HCT116 (cell line): ENCODE measurements around the gene CFAP53. TPM values are rescaled to one million over a fixed set of nuclear protein-coding genes. Genes with fewer than 3 reads are reported as not detected.

Experiments used
- ATAC-seq: fragments of 200-7000 bp; cut with Tn5 transposase; 2 replicates; pipeline ENCODE4 v1.9.1; 2020; ENCODE audit warnings: mild to moderate bottlenecking, moderate library complexity
- BruUV-seq: library from RNA; stranded (reverse); fragments of 400-500 nt; replicated peaks from 2 replicates; lab custom pipeline; 2021; lab: Mats Ljungman, UMichigan
- CTCF ChIA-PET: fragments of 300-600 bp; sonication (Branson Sonifier 250); formaldehyde crosslinking; loops from one replicate; lab custom pipeline; 2021; ENCODE audit warnings: antibody characterized with exemption; lab: Charles Lee
- POLR2A ChIA-PET: fragments of 300-600, 350-600 bp; sonication (Branson Sonifier 250); formaldehyde crosslinking; loops from one replicate; lab custom pipeline; 2021; ENCODE audit warnings: antibody characterized with exemption; lab: Charles Lee
- RAD21 ChIA-PET, 2 experiments: fragments of 300-600 bp; sonication (Branson Sonifier 250); formaldehyde crosslinking; loops; one replicate each; lab custom pipeline; 2023; ENCODE audit warnings: low total read pairs in 2 of 2; ENCODE audit not compliant: uncharacterized antibody in 2 of 2, unreplicated experiment in 2 of 2, low non-redundant PET in 1 of 2; lab: Charles Lee
- DNase-seq: peaks from one replicate; pipeline ENCODE4 v3.0.0-alpha.2; 2010; ENCODE audit warnings: low read depth, low spot score
- H2AFZ ChIP-seq: fragments of 200-600 bp; shearing (Covaris generic), sonication (generic); 2 replicates; pipeline ENCODE4 v1.6.1; 2017; ENCODE audit warnings: low read depth, mixed run types, mixed read lengths, antibody characterized with exemption, low read length; ENCODE audit not compliant: poor library complexity, severe bottlenecking
- H3K27ac ChIP-seq: 2 replicates; pipeline ENCODE4 v1.5.1; 2012; ENCODE audit warnings: low read depth, low read length
- H3K27me3 ChIP-seq: fragments of 200-600 bp; sonication (generic); 2 replicates; pipeline ENCODE4 v1.6.1; 2016; ENCODE audit warnings: mixed run types, low read length, mixed read lengths; ENCODE audit not compliant: insufficient read depth
- H3K36me3 ChIP-seq, 2 experiments: fragments of 200-500 bp in 1 of 2; fragments of 200-600 bp in 1 of 2; sonication (Bioruptor generic) in 1 of 2; sonication (generic) in 1 of 2; 2 replicates each; pipeline versions ENCODE4 v1.5.1 to v1.6.1; 2014 to 2016; ENCODE audit warnings: low read length in 2 of 2, inconsistent platforms in 1 of 2, mixed read lengths in 1 of 2, mixed run types in 1 of 2; ENCODE audit not compliant: insufficient read depth in 2 of 2, control insufficient read depth in 1 of 2
- H3K4me1 ChIP-seq, 2 experiments: fragments of 200-600 bp in 1 of 2; sonication (generic) in 1 of 2; 2 replicates each; pipeline versions ENCODE4 v1.5.1 to v1.6.1; 2012 to 2017; ENCODE audit warnings: low read length in 2 of 2, inconsistent platforms in 1 of 2, mild to moderate bottlenecking in 1 of 2, mixed read lengths in 1 of 2, mixed run types in 1 of 2, moderate library complexity in 1 of 2; ENCODE audit not compliant: insufficient read depth in 2 of 2, control insufficient read depth in 1 of 2
- H3K4me2 ChIP-seq: fragments of 200-600 bp; sonication (generic); 2 replicates; pipeline ENCODE4 v1.6.1; 2017; ENCODE audit warnings: mixed run types, low read length, mixed read lengths
- H3K4me3 ChIP-seq, 2 experiments: fragments of 200-600 bp in 1 of 2; sonication (generic) in 1 of 2; replicated peaks in 1 of 2; 2 replicates each; pipeline ENCODE4 v1.5.1; 2011 to 2016; ENCODE audit warnings: low read length in 2 of 2, control low read depth in 1 of 2, low read depth in 1 of 2, mild to moderate bottlenecking in 1 of 2, mixed read lengths in 1 of 2, mixed run types in 1 of 2
- H3K79me2 ChIP-seq: fragments of 200-600 bp; sonication (generic); 2 replicates; pipeline ENCODE4 v1.6.1; 2017; ENCODE audit warnings: mild to moderate bottlenecking, mixed run types, low read length, moderate library complexity, mixed read lengths; ENCODE audit not compliant: insufficient read depth
- H3K9ac ChIP-seq: fragments of 200-600 bp; sonication (generic); 2 replicates; pipeline ENCODE4 v1.6.1; 2016; ENCODE audit warnings: low read length, mixed read lengths
- H3K9me2 ChIP-seq: fragments of 200-600 bp; sonication (generic), shearing (Covaris generic); 2 replicates; pipeline ENCODE4 v1.6.1; 2017; ENCODE audit warnings: mixed run types, mild to moderate bottlenecking, moderate library complexity; ENCODE audit not compliant: insufficient read depth
- H3K9me3 ChIP-seq, 2 experiments: fragments of 200-500 bp in 1 of 2; fragments of 200-600 bp in 1 of 2; sonication (Bioruptor generic) in 1 of 2; sonication (generic) in 1 of 2; 2 replicates each; pipeline ENCODE4 v1.6.1; 2014 to 2017; ENCODE audit warnings: low read length in 2 of 2, mixed read lengths in 2 of 2, inconsistent platforms in 1 of 2, low read depth in 1 of 2, mild to moderate bottlenecking in 1 of 2, mixed run types in 1 of 2, moderate library complexity in 1 of 2; ENCODE audit not compliant: control insufficient read depth in 1 of 2, insufficient read depth in 1 of 2
- H4K20me1 ChIP-seq: fragments of 200-600 bp; sonication (generic), shearing (Covaris generic); 2 replicates; pipeline ENCODE4 v1.6.1; 2017; ENCODE audit warnings: mixed run types, mild to moderate bottlenecking, moderate library complexity; ENCODE audit not compliant: insufficient read depth
- CBX3 ChIP-seq: IDR thresholded peaks from 2 replicates; pipeline ENCODE4 v1.6.1; 2012; ENCODE audit warnings: low read depth
- CEBPB ChIP-seq: IDR thresholded peaks from 2 replicates; pipeline ENCODE4 v1.6.1; 2012; ENCODE audit warnings: low read depth
- ELF1 ChIP-seq: IDR thresholded peaks from 2 replicates; pipeline ENCODE4 v1.6.1; 2012; ENCODE audit warnings: low read depth, borderline replicate concordance
- FOSL1 ChIP-seq: IDR thresholded peaks from 2 replicates; pipeline ENCODE4 v1.6.1; 2012; ENCODE audit warnings: low read depth
- JUND ChIP-seq: IDR thresholded peaks from 2 replicates; pipeline ENCODE4 v1.6.1; 2012
- POLR2A ChIP-seq: IDR thresholded peaks from 2 replicates; pipeline ENCODE4 v1.7.0; 2011; ENCODE audit warnings: borderline replicate concordance; ENCODE audit not compliant: insufficient read depth, insufficient read length; ENCODE audit errors: extremely low read depth
- POLR2AphosphoS5 ChIP-seq: IDR thresholded peaks from 2 replicates; pipeline ENCODE4 v1.6.1; 2011; ENCODE audit warnings: mild to moderate bottlenecking, low read depth, low read length, moderate library complexity
- RAD21 ChIP-seq: IDR thresholded peaks from 2 replicates; pipeline ENCODE4 v1.6.1; 2012; ENCODE audit warnings: low read depth, mild to moderate bottlenecking
- SP1 ChIP-seq: IDR thresholded peaks from 2 replicates; pipeline ENCODE4 v1.6.1; 2012; ENCODE audit warnings: low read depth
- SRF ChIP-seq: IDR thresholded peaks from 2 replicates; pipeline ENCODE4 v1.6.1; 2012; ENCODE audit warnings: low read depth
- TCF7L2 ChIP-seq: IDR thresholded peaks from 2 replicates; pipeline ENCODE4 v1.7.0; 2011; ENCODE audit warnings: borderline replicate concordance, inconsistent platforms; ENCODE audit not compliant: insufficient read depth, insufficient read length; ENCODE audit errors: extremely low read depth
- ZNF274 ChIP-seq: fragments of 200-500 bp; sonication (Bioruptor generic); IDR thresholded peaks from 2 replicates; pipeline ENCODE4 v1.6.1; 2014; ENCODE audit warnings: mild to moderate bottlenecking, low read depth, low read length, inconsistent platforms
- intact Hi-C: fragments of 100-400 bp; cut with micrococcal nuclease; formaldehyde crosslinking; loops from 2 replicates; pipeline ENCODE4 v1.10.0; 2022
- total RNA-seq: library from RNA; stranded (reverse); gene quantifications from one replicate; pipeline ENCODE4 v1.2.1, GENCODE V29; 2021; ENCODE audit not compliant: unreplicated experiment
- TF ChIP-seq, protein P1 (sequence below): IDR thresholded peaks from 2 replicates; pipeline ENCODE4 v1.6.1; 2012
- TF ChIP-seq, protein P2 (sequence below): IDR thresholded peaks from 2 replicates; pipeline ENCODE4 v1.6.1; 2012; ENCODE audit warnings: low read depth
- TF ChIP-seq, protein P3 (sequence below), 3 experiments: fragments of 200-600 bp in 1 of 3; sonication (generic) in 1 of 3; IDR thresholded peaks in 2 of 3; conservative IDR thresholded peaks in 1 of 3; 2 replicates each; pipeline ENCODE4 v1.5.1; 2012 to 2017; ENCODE audit warnings: low read depth in 2 of 3, low read length in 2 of 3, antibody characterized with exemption in 1 of 3, borderline replicate concordance in 1 of 3, control low read depth in 1 of 3, mild to moderate bottlenecking in 1 of 3, mixed read lengths in 1 of 3, mixed run types in 1 of 3, moderate library complexity in 1 of 3; ENCODE audit not compliant: insufficient read depth in 1 of 3
- TF ChIP-seq, protein P4 (sequence below): IDR thresholded peaks from 2 replicates; pipeline ENCODE4 v1.6.1; 2012

Gene CFAP53
- total RNA-seq, 1 experiment from 2014 or later, result 1.1 TPM

DNA sequence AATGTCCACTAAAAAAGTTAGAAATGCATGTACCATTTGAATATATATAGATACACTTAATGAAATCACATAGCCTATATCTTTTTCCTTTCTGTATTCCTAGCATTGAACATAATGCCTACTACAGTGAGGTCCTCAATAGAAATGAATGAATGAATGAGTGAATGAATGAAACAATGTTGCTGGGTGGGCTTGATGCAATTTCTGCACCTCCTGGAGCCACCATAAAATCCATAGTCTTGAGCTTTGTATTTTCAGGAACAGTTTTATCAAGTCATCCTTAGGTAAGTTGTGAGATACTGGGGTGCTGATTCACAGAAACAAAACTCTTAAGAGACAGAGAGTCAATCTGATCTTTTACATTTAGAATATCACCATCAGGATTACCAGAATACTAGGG is 3.3 kb downstream of the CFAP53 start:
- Histone ChIP-seq H4K20me1 (no peaks in the 10 kb centered on the region), H3K79me2 (no peaks in the 10 kb centered on the region), H3K27me3 (no peaks in the 10 kb centered on the region), H3K9me3 (no peaks in the 10 kb centered on the region; a peak in 1 of 4 replicates), H2AFZ (no peak overlapping the region)
- intact Hi-C loops, result no loop called here
- ATAC-seq, result no peak
- ChIA-PET CTCF (no interaction called here), POLR2A (no interaction called here)
- TF ChIP-seq JUND (no peak), SRF (no peak), ZNF274 (no peak), RAD21 (no peak), POLR2A (no peak), FOSL1 (no peak), ELF1 (no peak), SP1 (no peak), CBX3 (no peak), TCF7L2 (no peak), CEBPB (no peak), POLR2AphosphoS5 (no peak)
- TF ChIP-seq, protein P1, sequence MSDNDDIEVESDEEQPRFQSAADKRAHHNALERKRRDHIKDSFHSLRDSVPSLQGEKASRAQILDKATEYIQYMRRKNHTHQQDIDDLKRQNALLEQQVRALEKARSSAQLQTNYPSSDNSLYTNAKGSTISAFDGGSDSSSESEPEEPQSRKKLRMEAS, result no peak
- TF ChIP-seq, protein P2, sequence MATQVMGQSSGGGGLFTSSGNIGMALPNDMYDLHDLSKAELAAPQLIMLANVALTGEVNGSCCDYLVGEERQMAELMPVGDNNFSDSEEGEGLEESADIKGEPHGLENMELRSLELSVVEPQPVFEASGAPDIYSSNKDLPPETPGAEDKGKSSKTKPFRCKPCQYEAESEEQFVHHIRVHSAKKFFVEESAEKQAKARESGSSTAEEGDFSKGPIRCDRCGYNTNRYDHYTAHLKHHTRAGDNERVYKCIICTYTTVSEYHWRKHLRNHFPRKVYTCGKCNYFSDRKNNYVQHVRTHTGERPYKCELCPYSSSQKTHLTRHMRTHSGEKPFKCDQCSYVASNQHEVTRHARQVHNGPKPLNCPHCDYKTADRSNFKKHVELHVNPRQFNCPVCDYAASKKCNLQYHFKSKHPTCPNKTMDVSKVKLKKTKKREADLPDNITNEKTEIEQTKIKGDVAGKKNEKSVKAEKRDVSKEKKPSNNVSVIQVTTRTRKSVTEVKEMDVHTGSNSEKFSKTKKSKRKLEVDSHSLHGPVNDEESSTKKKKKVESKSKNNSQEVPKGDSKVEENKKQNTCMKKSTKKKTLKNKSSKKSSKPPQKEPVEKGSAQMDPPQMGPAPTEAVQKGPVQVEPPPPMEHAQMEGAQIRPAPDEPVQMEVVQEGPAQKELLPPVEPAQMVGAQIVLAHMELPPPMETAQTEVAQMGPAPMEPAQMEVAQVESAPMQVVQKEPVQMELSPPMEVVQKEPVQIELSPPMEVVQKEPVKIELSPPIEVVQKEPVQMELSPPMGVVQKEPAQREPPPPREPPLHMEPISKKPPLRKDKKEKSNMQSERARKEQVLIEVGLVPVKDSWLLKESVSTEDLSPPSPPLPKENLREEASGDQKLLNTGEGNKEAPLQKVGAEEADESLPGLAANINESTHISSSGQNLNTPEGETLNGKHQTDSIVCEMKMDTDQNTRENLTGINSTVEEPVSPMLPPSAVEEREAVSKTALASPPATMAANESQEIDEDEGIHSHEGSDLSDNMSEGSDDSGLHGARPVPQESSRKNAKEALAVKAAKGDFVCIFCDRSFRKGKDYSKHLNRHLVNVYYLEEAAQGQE, result no peak
- TF ChIP-seq, protein P3, sequence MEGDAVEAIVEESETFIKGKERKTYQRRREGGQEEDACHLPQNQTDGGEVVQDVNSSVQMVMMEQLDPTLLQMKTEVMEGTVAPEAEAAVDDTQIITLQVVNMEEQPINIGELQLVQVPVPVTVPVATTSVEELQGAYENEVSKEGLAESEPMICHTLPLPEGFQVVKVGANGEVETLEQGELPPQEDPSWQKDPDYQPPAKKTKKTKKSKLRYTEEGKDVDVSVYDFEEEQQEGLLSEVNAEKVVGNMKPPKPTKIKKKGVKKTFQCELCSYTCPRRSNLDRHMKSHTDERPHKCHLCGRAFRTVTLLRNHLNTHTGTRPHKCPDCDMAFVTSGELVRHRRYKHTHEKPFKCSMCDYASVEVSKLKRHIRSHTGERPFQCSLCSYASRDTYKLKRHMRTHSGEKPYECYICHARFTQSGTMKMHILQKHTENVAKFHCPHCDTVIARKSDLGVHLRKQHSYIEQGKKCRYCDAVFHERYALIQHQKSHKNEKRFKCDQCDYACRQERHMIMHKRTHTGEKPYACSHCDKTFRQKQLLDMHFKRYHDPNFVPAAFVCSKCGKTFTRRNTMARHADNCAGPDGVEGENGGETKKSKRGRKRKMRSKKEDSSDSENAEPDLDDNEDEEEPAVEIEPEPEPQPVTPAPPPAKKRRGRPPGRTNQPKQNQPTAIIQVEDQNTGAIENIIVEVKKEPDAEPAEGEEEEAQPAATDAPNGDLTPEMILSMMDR (IDR thresholded peaks at IDR 0.05 in 2 of 3, conservative IDR thresholded peaks at IDR 0.05 in 1 of 3; ENCODE audit: borderline replicate concordance in 1 of 3, insufficient read depth in 1 of 3, low read depth in 2 of 3, low read length in 2 of 3), result no peak
- TF ChIP-seq, protein P4, sequence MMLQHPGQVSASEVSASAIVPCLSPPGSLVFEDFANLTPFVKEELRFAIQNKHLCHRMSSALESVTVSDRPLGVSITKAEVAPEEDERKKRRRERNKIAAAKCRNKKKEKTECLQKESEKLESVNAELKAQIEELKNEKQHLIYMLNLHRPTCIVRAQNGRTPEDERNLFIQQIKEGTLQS, result no peak
- TF ChIP-seq, all 23 proteins: peak for 0
- Histone ChIP-seq H3K4me1 (no peaks in the 10 kb centered on the region), H3K4me3 (no peak overlapping the region), H3K27ac (no peak overlapping the region), H3K9ac (no peak overlapping the region), H3K36me3 (peaks cover 4 to 8% of the 10 kb centered on the region in 2 experiments), H3K4me2 (no peak overlapping the region), H3K9me2 (no peaks in the 10 kb centered on the region)
- RAD21 ChIA-PET, result no interaction called here
- BruUV-seq, result no TSS peak
- no peak for DNase-seq
